A673 (cell line): ENCODE measurements around the gene RHOB. TPM values are rescaled to one million over a fixed set of nuclear protein-coding genes. Genes with fewer than 3 reads are reported as not detected.
"Not testable (repeated sequence)": the region's sequence is repeated elsewhere in the genome, so short reads cannot be mapped to it uniquely, and the experiment has no call there.

ENCODE experiments used
- BruUV-seq: library from RNA; stranded (reverse); fragments of 400-500 nt; replicated peaks from 2 replicates; lab custom pipeline; 2021; lab: Mats Ljungman, UMichigan
- CTCF ChIA-PET: fragments of 300-600 bp; sonication (Branson Sonifier 250); formaldehyde crosslinking; loops from one replicate; lab custom pipeline; 2022; ENCODE audit warnings: antibody characterized with exemption; lab: Charles Lee
- POLR2A ChIA-PET: fragments of 300-600 bp; sonication (Branson Sonifier 250); formaldehyde crosslinking; loops from one replicate; lab custom pipeline; 2022; ENCODE audit warnings: antibody characterized with exemption; ENCODE audit not compliant: low non-redundant PET; lab: Charles Lee
- DNase-seq: peaks from one replicate; pipeline ENCODE4 v3.0.0-alpha.2; 2015; ENCODE audit warnings: low spot score
- H3K27ac ChIP-seq: fragments of 200-600 bp; sonication (generic); 2 replicates; pipeline ENCODE4 v1.5.1; 2016; ENCODE audit warnings: mixed run types, low read depth, mild to moderate bottlenecking, mixed read lengths, antibody characterized with exemption, low read length; ENCODE audit not compliant: poor library complexity, severe bottlenecking
- H3K27me3 ChIP-seq: fragments of 200-600 bp; sonication (generic); replicated peaks from 2 replicates; pipeline ENCODE4 v1.6.1; 2017; ENCODE audit warnings: mixed run types, low read depth, mild to moderate bottlenecking, mixed read lengths, antibody characterized with exemption, low read length; ENCODE audit not compliant: insufficient read depth, poor library complexity
- H3K36me3 ChIP-seq: fragments of 200-600 bp; sonication (generic); 2 replicates; pipeline ENCODE4 v1.6.1; 2016; ENCODE audit warnings: mixed run types, mild to moderate bottlenecking, mixed read lengths, antibody characterized with exemption, low read length; ENCODE audit not compliant: insufficient read depth, poor library complexity, severe bottlenecking
- H3K4me1 ChIP-seq: fragments of 200-600 bp; sonication (generic); 2 replicates; pipeline ENCODE4 v1.6.1; 2017; ENCODE audit warnings: mixed run types, mild to moderate bottlenecking, mixed read lengths, antibody characterized with exemption, low read length; ENCODE audit not compliant: insufficient read depth, poor library complexity, severe bottlenecking
- H3K4me3 ChIP-seq: fragments of 200-600 bp; sonication (generic); 2 replicates; pipeline ENCODE4 v1.5.1; 2016; ENCODE audit warnings: low read depth, mixed run types, mild to moderate bottlenecking, mixed read lengths, low read length; ENCODE audit not compliant: poor library complexity, severe bottlenecking
- H3K9me3 ChIP-seq: fragments of 200-600 bp; sonication (generic); 2 replicates; pipeline ENCODE4 v1.6.1; 2016; ENCODE audit warnings: mixed run types, low read depth, mild to moderate bottlenecking, mixed read lengths, antibody characterized with exemption, low read length; ENCODE audit not compliant: poor library complexity, severe bottlenecking
- CTCF ChIP-seq: fragments of 300-800, 200-600 bp; sonication (generic); conservative IDR thresholded peaks from 2 replicates; pipeline ENCODE4 v1.5.1; 2017; ENCODE audit warnings: low read depth, mild to moderate bottlenecking, antibody characterized with exemption, low read length, moderate library complexity, mixed read lengths
- EZH2 ChIP-seq: fragments of 200-600 bp; sonication (generic); IDR thresholded peaks from 2 replicates; pipeline ENCODE4 v1.6.1; 2017; ENCODE audit warnings: borderline replicate concordance, low read depth, mild to moderate bottlenecking, mixed read lengths, antibody characterized with exemption, low read length; ENCODE audit not compliant: poor library complexity, severe bottlenecking
- intact Hi-C: fragments of 100-400 bp; cut with micrococcal nuclease; formaldehyde crosslinking; loops from one replicate; pipeline ENCODE4 v1.10.0; 2022; ENCODE audit not compliant: unreplicated experiment
- total RNA-seq: library from RNA; stranded (reverse); gene quantifications from 2 replicates; pipeline ENCODE4 v1.2.3, GENCODE V29; 2021

Gene RHOB
- total RNA-seq, 1 experiment from 2014 or later = 31.5 TPM

- no peak overlapping the region for H3K27ac ChIP-seq
- no TSS peak for BruUV-seq
Observed at GRCh38 chr2:20490300-20491181, 43.7 kb downstream of the RHOB start.

GRCh38 chr2:20491739-20492531, 45.1 kb downstream of the RHOB start:
- CTCF ChIA-PET = no interaction called here
- Histone ChIP-seq H3K27ac (no peak overlapping the region), H3K36me3 (no peaks in the 10 kb centered on the region), H3K4me1 (no peaks in the 10 kb centered on the region), H3K27me3 (no peaks in the 10 kb centered on the region), H3K9me3 (no peaks in the 10 kb centered on the region), H3K4me3 (no peak overlapping the region)
- TF ChIP-seq CTCF (no peak), EZH2 (no peak)
- intact Hi-C loops = no loop called here
- DNase-seq = no peak
- POLR2A ChIA-PET = no interaction called here
- no TSS peak for BruUV-seq

More at GRCh38 chr2:20490300-20491181, 43.7 kb downstream of the RHOB start:
- Histone ChIP-seq H3K4me3 (no peak overlapping the region), H3K9me3 (no peaks in the 10 kb centered on the region), H3K36me3 (no peaks in the 10 kb centered on the region), H3K27me3 (no peaks in the 10 kb centered on the region), H3K4me1 (no peaks in the 10 kb centered on the region)
- no peak for TF ChIP-seq CTCF
- intact Hi-C loops = no loop called here
- DNase-seq = no peak
- ChIA-PET CTCF (no interaction called here), POLR2A (no interaction called here)

- CTCF ChIA-PET, H3K9me3 ChIP-seq, intact Hi-C loops, BruUV-seq, DNase-seq, H3K27ac ChIP-seq, H3K4me1 ChIP-seq, H3K4me3 ChIP-seq, POLR2A ChIA-PET, H3K36me3 ChIP-seq, H3K27me3 ChIP-seq: not testable (repeated sequence)
Observed at GRCh38 chr2:20493095-20493494, 46.2 kb downstream of the RHOB start.
